KG1 (cell line): ENCODE results near the gene LLGL1.

ENCODE experiments used
- DNase-seq: peaks from one replicate; lab custom pipeline; 2025; lab: John Stamatoyannopoulos, UW

Gene LLGL1

DNA sequence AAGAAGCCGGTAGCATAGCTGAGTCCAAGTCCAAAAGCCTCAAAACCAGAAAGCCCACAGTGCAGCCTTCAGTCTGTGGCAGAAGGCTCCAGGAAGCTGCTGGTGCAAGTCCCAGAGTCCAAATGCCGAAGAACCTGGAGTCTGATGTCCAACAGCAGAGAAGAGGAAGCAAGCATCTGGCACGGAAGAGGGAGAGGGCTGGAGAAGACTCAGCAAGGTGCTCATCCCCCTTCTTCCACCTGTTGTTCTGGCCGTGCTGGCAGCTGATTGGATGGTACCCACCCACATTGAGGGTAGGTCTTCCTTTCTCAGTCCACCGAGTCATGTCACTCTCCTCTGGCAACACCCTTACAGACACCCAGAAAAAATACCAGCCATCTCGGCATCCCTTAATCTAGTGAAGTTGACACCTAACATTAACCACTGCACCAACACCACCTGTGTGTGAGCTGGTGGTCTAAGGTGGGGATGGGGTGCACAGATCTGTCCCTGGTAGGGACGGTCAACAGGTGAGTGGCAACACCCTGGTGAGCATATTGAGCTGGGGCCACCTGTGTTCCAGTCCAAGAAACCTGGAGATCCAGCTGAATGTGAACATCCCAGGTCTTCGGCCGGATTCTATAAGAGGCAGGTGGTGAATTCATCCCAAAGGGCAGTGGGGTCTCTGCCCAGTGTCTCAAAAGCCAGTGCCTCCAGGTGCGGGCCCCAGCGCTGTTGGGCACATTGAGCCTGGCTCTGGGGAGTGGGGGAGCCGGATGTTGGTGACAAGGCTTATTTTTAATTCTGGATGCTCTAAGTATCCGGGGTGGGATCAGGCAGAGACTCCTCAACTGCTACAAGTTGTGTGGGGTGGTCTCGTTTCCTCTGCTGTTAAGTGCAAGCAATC lies 44.9 kb downstream of the LLGL1 start:
- DNase-seq, result no peak

DNA sequence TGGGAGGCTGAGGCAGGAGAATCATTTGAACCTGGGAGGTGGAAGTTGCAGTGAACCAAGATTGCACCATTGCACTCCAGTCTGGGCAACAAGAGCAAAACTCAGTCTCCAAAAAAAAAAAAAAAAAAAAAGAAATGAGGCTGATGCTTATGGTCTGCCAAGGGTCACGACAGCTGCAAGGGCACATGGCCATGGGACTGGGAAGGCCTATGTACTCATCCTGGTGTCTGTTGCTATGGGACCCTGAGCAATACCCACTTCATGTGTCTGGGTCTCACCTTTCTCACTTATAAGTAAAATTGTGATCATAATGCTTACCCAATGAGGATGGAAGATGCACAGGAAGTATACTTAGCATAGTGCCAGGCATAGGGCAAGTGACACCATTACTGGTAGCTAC lies 51.6 kb downstream of the LLGL1 start:
- no peak for DNase-seq

DNA sequence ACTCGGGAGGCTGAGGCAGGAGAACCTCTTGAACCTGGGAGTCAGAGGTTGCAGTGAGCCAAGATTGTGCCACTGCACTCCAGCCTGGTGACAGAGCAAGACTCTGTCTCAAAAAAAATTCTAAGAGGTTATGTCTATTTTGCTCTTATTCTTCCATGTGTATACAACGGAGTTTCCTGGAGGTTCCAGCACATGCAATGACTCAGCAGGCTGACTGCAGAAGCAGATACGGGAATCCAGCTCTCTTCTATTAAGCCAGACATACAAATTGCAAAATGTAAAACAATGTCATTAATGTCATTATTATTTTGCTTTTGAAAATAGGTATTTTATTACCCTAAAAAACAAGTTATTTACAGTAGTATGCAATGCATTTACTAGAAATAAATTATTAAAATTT lies 53.4 kb downstream of the LLGL1 start:
- DNase-seq, result no peak

DNA sequence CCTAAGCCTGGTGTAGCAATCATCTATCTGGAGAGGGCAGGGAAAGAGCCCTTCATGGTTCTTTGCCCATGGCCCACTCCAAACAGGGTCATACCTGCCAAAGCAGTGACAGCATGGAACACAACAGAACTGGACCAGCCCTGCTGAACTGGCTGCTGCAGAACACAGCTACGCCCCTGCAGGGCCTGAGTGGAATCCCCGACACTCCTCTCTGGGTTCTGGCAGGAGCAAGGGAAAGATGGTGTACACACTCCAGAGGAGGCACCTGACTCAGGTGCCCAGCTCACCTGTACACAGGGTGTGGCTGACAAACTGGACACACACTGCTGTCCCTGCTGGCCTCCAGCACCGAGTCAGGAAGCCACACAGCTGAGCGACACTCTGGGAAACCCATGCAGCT lies 54.8 kb downstream of the LLGL1 start:
- no peak for DNase-seq

DNA sequence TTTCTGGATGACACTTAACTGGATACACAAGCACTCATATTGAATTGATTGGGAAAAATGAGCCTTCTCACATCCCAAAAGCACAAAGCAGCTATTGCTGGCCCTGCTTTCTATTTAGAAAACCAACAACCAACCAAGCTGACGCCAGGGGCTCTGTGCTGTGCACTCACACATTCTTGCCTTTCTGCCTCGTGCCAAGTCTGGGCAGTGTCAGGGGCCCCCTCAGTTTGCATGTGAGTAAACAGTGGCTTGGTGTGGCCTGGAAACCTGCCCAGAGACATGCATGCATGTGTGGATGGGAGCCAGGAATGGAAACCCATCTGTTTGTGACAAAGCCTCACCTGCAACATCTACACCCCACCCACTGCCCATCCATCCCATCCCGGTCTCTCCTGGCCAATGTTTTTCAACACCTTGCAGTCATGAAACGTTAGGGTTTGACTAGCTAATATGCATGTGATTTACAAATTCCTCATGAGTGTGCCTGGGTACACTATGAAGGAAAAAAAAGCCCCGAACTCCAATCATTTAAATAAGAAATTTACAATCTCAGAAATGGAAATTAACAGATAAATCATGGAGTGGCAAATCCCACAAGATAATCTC lies 55.4 kb downstream of the LLGL1 start:
- DNase-seq, result no peak

DNA sequence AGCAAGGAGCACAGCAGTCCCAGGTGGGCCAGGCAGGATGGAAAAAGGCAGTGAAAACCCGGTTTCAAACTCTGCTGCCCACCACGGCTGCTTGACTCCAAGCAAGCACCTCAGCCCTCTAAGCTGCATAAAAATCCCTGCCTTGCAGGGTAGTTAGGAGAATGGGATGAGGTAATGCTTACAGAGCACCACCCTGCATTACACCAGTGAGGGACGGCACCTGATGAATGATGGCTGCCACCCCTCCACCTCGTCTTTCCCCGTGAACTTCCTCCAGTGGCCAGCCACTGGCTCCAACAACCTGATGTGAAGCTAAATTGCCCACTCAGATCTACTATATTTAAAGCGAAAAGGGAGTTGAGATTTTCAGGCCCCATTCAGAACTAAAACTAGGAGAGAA lies 56.4 kb downstream of the LLGL1 start:
- DNase-seq, result no peak

DNA sequence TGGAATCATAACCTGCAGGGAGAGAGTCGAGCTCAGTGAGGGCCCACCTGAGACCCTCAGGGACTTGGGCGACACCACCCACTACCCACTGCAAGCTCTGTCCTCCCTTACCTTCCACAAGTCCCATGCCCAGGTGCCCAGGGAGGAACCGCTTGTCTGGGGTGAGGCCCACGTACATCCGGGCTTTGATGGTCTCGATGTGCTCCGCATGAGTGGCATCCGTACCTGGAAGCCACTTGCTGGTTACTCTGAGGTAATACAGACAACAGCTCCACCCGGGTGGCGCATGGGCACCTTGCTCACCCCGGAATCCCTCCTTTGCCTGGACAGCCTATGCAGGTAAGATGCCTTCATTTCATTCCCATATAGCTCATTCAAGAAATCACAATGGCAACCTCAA lies 59.9 kb downstream of the LLGL1 start:
- DNase-seq, result no peak

DNA sequence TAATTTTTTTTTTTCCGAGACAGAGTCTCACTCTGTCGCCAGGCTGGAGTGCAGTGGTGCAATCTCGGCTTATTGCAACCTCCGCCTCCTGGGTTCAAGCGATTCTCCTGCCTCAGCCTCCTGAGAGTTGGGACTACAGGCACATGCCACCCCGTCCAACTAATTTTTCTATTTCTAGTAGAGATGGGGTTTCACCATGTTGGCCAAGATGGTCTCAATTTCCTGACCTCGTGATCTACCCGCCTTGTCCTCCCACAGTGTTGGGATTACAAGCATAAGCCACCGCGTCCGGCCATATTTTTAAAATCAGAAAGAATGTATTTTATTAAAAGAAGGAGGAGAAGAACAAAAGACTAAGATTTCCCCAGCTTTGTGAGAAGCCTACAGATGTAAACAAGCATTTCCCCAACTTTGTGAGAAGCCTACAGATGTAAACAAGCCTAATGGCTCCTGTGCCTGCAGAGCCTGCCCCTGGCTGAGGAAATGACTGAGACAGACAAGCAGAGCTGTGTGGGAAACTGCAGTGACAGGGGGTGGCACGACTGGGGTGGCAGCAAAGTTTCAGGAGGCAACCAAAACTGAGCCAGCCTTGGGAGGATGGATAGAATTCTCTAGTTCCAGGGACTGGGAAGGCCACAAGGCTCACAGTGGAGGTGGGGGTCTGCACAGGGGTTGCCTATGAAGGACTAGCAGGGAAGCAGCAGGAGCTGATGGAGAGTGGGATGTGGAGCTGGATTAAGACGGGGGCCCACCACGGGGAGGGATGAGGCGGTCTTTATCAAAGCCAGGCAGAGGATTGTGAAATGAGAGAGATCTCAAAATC lies 66.5 kb downstream of the LLGL1 start:
- DNase-seq, result no peak
